Measurements from ENCODE around the gene DIABLO.
A peak's percentile ranks its signal among the peaks of the same experiment; 100 is the strongest.
"Not testable (repeated sequence)": the region's sequence is repeated elsewhere in the genome, so short reads cannot be mapped to it uniquely, and the experiment has no call there.

The DIABLO gene

DNA sequence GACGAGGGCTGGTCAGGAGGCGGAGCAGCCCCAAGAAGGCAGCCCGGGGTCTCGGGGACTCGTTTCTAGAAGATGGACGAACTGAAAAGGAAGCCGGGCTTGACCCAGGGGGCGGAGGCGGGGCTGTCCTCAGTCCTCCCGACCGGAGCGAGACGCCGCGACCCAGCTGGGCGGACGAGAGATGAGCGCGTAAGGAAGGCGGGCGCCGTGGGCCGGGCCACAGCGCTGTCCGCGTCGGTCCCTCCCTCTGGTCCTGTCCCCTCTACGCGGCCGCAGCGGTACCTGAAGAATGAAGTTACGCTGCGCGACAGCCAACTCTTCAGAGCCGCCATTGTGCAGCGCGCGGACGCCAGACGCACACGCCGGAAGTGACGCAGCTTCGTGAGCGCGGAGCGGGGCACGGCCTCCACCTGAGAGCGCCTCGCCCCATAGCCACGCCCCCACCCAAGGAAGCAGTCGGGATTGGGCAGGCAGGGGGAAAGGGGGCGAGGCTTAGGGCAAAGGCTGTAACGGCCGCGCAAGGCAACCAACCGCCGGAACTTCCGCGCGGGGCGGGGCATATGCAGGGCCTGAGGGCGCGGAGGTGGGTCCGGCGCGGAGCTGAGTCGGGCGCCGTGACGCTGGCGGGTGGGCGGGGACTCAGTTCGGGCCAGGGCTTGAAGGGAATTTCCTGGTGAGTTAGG is at the start of gene DIABLO:
Gene DIABLO, minus strand, starts transcription at position 370 of the 683 bp plus-strand sequence. Its CDS starts 38 bp downstream, at position 332.
- DNase-seq = peak; percentile 99 to 100

DNA sequence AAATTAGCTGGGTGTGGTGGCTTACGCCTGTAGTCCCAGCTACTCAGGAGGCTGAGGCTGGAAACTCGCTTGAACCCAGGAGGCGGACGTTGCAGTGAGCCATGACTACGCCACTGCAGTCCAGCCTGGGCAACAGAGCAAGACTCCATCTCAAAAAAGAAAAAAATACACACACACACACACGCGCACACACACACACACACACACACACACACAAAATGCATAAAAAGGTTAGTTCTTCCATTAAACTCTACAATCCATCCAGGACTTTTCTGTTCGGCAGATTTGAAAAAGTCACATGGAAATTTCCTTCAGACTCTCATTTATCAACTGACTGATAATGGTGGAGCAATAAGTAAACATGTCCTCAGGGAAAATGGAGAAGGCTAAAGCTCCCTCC is 49.6 kb upstream of the DIABLO start:
- DNase-seq = no peak

- DNase-seq = peak; percentile 94 to 96
These were observed 40.5 kb upstream of the DIABLO start, which contains the start of gene VPS33A for GRCh38 chr12:122266230-122266901. VPS33A (minus strand) TSS chr12:122266494; CDS start chr12:122266408, 86 bp downstream.

DNA sequence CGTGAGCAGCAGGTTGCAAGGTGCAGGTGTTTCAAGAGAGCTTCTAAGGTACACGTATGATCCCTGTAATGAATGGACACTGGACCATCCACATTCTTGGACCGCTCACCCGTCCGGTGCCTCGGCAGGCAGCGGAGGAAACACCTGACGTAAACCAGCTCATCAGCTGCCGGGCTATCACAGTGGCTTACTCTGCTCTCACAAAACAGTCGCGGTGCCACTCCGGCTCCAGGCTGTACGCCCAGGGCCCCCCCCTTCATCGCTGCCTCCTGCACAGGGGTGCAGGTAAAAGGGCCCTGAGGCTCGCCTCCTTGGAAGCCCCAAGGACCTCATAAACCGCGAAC is 40.0 kb upstream of the DIABLO start:
- no peak for DNase-seq

GRCh38 chr12:122265476-122265875 is 39.6 kb upstream of the DIABLO start:
- no peak for DNase-seq

- DNase-seq = not testable (repeated sequence)
These were observed 34.9 kb upstream of the DIABLO start for GRCh38 chr12:122260735-122261134.

- not testable (repeated sequence) for DNase-seq
These were observed 33.1 kb upstream of the DIABLO start for GRCh38 chr12:122258939-122259338.

DNA sequence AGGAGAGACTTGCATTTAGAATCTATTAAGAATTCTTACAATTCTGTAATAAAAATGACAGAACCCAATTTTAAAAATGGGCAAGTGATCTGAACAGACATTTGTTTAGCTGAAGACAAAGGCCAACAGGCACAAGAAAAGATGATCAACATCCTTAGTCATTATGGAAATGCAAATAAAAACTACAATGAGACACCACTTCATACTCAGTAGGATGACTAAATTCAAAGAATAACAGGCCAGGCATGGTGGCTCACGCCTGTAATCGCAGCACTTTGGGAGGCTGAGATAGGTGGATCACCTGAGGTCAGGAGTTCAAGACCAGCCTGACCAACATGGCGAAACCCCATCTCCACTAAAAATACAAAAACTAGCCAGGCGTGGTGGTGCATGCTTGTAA is 32.6 kb upstream of the DIABLO start:
- not testable (repeated sequence) for DNase-seq

DNA sequence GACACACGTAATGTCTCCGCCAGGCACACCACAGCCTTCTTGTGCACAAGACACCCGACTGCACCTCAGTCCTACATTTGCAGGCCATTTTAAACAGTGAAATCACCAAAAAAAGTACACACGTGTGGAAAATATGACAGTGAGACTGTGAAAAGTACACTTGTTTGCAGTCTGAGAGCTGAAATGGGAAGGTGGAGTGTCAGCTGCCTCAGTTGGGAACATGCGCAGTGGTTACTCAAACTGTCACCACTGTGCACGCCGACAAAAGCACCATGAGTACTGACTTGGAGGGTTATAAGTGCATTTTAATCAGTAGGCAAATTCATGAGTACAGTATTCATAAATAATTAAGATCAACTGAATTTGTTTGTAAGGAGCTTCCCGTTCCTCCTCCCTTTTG is 24.7 kb upstream of the DIABLO start:
- no peak for DNase-seq

- DNase-seq = no peak
These were observed 24.2 kb upstream of the DIABLO start for GRCh38 chr12:122250047-122250446.

DNA sequence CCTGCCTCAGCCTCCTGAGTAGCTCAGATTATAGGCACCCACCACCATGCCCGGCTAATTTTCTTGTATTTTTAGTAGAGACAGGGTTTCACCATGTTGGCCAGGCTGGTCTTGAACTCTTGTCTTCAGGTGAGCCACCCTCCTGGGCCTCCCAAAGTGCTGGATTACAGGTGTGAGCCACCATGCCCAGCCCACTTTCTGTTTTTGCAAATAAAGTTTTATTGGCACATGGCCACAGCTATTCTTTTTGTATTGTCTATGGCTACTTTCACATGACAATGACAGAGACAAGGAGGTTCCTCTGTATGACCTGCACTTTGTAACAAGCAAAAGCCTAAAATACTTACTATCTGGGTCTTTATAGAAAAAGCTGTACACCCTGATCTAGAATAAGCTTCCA is 19.7 kb upstream of the DIABLO start:
- DNase-seq = no peak

DNA sequence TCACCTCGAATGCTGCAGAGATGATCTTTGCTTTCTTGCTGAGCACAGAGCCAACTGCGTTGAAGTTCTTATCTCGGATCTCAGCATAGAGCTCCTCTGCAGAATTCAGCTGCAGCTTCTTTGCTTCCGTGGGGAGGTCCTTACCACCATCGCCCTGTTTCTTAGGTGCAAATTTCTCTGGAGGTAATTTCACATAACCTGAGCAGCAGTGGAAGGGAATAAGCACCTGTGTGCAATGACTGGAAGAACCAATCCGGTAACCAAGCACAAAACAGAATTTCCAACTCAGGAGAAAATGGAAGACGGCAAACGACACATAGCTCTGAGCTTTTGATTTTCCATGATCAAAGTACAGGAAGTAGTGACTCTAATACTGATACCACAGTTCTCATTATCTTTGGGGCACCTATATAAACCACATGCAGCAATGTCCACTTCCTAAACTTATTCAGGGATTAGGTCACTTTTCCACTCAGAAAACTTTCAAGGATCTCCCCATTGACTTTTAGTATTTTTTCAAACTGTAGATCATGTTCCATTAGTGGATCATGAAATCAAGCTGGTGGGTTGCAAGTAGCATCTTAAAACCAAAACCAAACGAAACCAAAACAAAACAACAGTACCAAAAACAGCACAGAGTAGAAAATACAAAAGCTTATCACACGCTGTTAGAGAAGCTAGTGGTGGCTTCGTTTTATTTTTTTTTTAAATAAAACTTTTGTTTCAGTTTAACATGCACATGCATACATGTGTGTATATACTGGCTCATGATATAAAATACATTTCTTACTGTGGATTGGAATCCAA is 18.9 kb upstream of the DIABLO start:
- peak in 1 of 2 experiments; percentile 27 for DNase-seq

DNA sequence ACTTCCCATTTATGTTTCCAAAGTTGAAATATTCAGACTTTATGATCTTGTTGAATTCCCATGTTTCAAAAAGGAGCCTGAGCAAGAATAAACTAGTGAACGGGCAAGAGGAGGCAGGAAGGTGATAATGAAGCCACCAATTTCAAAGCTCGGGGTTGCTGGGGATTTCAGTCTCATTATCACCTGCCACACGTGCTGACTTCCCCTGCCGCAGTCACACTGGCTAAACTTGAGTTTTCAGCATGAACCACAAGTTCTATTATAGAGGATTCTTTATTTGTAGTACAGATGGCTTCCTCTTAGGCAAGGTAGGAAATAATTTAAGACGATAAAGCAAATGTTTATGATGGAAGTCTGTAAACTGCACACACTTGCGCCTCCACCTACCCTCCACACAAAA is 18.1 kb upstream of the DIABLO start:
- DNase-seq = no peak

DNA sequence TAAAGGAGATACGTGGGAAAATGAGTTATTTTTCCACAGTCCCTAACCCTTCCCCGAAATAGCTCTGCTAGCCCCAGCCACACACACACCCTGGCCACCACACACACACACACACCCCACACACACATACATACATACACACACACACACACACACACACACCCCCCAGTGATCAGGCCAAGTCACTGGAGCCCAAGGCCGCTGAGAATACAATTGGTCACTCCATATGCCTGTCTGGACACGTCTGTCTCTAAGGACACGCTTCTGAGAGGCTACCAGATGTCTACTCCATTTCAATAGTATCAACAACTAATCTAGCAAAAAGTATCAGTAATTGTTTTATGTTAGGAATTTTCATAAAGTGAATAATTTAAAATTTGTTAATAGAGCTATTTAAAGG is 13.0 kb upstream of the DIABLO start:
- no peak for DNase-seq

- no peak for DNase-seq
These were observed 9.9 kb upstream of the DIABLO start for GRCh38 chr12:122235741-122236140.

- no peak for DNase-seq
These were observed 6.8 kb upstream of the DIABLO start for GRCh38 chr12:122232691-122233090.

GRCh38 chr12:122230798-122231197 is 4.9 kb upstream of the DIABLO start:
- no peak for DNase-seq

DNA sequence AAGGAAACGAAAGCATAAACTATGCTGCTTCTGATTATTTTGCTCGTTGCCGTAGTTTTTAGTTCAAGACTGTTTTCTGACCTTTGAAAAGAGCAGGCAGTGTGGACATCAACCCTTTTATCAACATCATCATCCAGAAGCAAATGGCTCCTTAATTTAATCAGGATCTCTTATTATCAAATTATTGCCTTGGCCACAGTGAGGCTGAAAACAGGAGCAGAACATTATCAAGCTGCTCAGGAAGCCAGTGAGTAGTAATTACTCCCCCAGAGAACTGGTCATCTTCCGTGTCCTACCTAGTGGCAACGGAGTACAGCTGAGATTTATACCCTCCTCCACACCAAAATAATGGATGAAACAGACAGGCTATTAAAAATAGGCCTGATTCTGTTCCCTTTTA is 2.2 kb upstream of the DIABLO start:
- no peak for DNase-seq

DNA sequence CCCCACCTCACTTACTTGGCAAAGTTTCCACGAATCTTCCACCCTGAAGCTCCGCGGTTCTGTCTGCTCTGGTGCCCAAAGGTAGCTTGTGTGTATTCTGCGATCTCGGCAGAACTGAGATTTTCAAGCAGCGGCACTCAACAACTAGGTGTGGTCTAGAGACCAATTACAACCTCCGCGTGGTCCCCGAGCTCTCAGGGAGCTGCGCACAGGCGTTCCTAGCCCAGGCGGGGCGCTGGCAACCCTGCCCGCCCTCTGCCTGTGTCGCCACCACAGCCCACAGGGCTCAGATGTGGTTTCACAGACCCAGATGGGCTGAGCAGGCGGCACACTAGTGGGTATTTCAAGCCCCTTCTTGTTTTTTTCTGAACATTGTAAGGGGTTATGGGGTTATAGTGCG is 1.5 kb upstream of the DIABLO start:
- DNase-seq = peak; percentile 39 to 49

DNA sequence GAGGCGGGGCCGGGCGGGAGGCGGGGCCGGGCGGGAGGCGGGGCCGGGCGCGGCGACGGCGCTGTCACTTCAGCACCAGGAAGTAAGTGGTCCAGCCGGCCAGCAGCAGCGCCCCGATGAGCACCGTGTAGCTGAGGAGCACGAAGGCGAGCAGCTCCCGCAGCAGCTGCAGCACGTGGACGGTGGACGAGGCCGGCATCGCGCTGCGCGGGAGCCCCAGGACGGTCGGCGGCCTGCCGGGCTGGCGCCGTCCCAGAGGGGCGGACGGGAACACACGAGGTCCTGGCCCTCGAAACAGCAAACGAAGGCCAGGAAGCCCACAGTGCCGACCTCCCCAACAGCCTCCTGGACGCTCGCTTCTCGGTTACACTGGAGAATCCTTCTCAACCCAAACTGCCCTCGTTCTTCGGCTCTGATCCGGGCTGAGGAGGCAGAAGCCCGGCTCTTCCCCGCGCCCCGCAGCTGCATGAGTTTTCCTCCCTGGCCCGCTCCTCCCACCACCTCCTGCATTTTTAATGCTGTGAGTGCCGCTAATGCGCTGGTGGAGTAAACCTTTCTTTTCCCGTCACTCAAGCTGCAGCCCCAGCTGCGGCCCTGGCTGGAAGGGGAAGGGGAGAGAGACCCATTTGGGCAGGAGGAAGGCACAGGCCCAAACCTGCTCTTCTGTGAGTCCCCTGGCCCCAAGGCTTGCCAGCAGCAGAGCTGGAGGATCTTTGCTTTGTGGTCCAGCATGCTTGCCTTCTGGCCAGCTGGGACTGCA is 694 bp upstream of the DIABLO start:
- DNase-seq = no peak

DNA sequence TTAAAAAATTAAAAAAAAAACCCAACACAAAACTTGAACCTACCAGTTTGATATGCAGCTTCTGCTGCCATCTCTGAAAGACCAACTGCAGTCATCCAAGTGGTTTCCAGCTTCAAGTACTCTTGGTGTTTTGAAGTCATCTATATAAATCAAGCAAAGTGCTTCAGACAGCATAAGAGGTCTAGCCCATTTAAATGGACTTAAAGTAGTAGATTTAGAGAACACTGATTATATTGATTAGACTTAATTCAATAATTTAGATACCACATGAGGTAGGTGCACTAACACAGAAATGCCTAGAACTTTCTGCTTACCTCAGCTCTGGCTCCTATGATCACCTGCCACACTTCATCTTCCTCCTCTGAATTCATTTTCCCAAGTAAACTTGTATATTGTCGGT is 9.4 kb downstream of the DIABLO start:
- no peak for DNase-seq

- no peak for DNase-seq
These were observed 10.1 kb downstream of the DIABLO start for GRCh38 chr12:122215771-122216170.

All from activated T-cell treated with anti-CD3 and anti-CD28 coated beads, Interleukin-2, amount 50 U/mL, for 48 hours (primary cell).